Measurements from ENCODE around the gene KDM7A.
A peak's percentile ranks its signal among the peaks of the same experiment; 100 is the strongest.
"Not testable (repeated sequence)": the region's sequence is repeated elsewhere in the genome, so short reads cannot be mapped to it uniquely, and the experiment has no call there.

The KDM7A gene

DNA sequence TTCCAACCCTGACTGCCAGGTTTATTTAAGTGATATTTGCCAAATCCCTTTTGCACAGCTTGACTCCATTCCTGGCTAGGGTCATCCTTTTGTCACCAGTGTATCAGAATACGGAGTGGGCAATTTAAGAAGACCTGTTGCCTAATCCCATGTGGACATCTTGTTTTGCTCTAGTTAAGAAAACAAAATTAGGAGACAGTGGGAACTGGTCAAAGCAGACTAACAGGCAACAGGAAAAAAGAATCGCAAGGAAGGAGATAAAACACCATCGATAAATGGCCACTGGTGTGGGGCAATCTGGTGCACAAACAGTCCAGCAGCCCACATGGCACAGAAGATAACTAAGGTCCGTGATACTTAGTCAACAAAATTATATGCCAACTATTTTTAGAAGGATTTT lies 21.4 kb downstream of the KDM7A start:
- no peak for DNase-seq

DNA sequence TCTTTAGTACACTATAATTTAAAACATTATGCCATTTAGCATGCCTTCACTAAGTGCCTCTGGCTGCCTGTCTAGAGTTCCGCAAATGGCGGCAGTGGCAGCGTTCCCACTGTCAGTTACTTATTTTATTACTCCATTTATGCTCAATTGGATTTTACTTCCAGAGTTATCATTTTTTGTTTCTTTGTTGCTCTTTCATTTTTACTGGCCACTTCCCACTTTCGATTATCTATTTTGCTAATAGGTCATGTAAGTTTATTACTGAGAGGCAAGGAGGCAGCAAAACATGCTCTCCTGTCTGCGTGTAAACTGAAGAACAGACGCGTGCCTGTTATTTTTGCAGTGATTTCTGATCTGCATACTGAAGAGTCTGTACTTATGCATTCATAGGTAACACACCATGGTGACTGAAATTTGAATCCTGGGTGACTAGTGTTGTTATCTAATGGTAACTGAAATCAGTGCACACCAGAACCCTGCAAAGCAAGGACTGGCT lies 23.1 kb downstream of the KDM7A start:
- no peak for DNase-seq

DNA sequence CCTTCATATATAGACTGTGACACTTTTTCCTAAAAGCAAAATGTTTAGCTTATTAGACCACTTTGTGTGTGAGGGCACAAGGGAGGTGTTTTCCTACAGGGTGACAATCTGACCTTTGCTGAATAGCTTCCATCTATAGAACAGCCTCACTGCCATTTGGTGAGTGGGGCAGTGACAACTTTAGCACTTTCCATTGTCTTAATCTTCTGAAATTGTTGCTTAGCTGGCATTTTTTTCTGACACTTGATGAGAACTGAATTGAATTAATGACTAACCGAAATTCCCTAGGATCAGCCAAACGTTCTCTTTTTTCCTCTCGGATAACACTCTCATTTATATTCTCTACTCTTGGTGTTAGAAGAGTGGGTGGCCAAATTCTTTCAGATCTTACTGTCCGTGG lies 30.2 kb downstream of the KDM7A start:
- no peak for DNase-seq

- DNase-seq = no peak
Observed at GRCh38 chr7:140145709-140146108, 31.1 kb downstream of the KDM7A start.

DNA sequence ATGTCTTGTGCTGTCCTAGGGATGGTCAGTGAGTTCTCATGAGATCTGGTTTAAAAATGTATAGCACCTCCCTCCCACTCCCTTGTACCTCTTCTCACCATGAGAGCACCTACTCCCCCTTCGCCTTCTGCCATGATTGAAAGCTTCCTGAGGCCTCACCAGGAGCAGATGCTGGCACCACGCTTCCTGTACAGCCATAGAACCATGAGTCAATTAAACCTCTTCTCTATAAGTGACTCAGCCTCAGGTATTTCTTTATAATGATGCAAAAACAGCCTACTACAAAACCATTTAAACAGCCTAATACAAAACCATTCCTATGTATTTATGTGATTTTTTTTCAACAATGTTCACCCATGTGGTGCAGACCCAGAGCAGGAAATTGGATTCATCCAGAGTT lies 32.0 kb downstream of the KDM7A start:
- DNase-seq = no peak

DNA sequence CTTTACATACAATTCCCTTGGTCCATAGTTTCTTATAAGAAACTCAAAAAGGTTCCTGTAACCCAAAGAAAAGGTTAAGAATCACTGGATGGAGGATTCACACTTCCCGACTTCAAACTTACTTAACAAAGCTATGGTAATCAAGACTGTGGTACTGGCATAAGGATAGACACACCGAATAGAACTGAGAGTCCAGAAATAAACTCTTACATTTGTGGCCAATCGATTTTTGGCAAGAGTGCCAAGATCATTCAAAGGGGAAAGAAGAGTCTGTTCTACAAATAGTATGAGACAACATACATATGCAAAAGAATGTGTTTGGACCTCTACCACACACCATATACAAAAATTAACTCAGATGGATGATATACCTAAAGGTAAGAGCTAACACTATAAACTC lies 32.8 kb downstream of the KDM7A start:
- DNase-seq = no peak

GRCh38 chr7:140142031-140142430 lies 34.8 kb downstream of the KDM7A start:
- DNase-seq = no peak

DNA sequence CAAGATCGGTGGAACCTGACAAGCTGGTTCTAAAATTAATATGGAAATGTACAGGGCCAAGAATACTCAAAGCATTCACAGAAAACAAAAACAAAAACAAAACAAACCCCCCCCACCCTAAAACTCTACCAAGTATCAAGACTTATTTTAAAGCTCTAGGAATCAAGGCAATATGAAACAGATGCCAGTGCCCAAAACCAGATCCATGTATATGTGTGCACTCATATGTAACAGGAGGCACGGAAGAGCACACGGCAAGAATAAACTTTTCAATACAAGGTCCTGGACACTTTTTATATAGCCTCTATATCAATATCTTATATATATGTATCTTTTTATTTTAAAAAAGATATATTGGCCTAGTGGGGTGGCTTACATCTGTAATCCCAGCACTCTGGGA lies 35.5 kb downstream of the KDM7A start:
- DNase-seq = no peak

- no peak for DNase-seq
Observed at GRCh38 chr7:140137078-140137477, 39.7 kb downstream of the KDM7A start.

DNA sequence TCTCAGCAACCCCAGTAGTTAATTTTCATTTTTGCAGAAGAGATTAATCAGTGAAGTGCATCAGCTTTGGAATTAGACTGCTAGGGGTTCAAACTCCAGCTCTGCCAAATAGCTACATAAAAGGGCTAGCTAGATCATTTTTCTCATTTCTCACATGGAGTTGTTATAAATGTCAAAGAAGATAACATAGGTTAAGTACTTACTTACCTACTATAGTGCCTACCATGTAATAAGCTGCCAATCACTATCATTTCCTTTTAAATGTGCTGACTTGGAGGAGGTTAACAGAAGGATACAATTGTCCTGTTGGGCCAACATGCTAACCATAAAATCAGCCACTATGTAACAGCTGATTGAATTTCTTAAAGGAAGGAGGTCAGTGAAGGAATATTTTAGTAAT lies 40.7 kb downstream of the KDM7A start:
- DNase-seq = no peak

- no peak for DNase-seq
Observed at GRCh38 chr7:140134039-140134438, 42.7 kb downstream of the KDM7A start.

GRCh38 chr7:140127360-140128127 lies 49.2 kb downstream of the KDM7A start:
- no peak for DNase-seq

GRCh38 chr7:140126435-140127034 lies 50.2 kb downstream of the KDM7A start:
- DNase-seq = no peak

DNA sequence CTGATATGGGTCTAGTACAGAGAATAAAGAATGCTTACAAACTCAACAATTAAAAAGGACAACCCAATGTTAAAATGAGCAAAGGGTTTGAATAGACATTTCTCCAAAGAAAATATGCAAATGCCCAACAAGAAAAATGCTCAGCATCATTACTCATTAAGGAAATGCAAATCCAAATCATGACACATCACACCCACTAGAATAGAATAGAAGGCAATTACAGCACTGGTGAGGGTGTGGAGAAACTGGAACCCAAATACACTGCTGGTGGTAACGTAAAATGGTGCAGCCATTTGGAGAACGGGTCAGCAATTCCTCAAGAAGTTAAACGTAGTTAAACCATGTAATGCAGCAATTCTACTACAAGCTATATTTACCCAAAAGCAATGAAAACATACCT lies 53.8 kb downstream of the KDM7A start:
- peak; percentile 50 to 61 for DNase-seq

DNA sequence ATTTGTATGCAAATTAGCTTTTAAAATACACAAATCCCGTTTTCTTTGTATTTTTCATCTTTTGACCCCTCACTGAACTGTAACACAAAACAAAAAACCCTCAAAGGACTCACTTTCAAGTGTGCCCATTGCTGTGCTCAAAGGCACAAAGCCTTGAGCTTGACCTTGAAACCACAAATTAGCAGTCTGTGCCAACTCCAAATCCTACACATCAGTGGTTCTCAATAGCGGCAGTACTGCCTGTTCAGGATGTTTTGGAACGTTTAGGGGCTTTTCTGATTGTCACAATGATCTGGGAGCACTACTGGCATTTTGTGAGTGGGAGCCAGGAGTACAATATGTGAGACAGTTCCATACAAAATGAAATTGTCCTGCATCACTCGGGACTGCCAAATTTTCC lies 55.5 kb downstream of the KDM7A start:
- DNase-seq = no peak

DNA sequence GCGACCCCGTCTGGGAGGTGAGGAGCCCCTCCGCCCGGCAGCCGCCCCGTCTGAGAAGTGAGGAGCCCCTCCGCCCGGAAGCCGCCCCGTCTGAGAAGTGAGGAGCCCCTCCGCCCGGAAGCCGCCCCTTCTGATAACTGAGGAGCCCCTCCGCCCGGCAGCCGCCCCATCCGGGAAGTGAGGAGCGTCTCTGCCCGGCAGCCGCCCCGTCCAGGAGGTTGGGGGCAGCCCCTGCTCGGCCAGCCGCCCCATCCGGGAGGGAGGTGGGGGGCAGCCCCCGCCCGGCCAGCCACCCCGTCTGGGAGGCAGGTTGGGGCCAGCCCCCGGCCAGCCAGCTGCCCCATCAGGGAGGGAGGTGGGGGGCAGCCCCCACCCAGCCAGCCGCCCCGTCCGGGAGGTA lies 62.0 kb downstream of the KDM7A start:
- not testable (repeated sequence) for DNase-seq

GRCh38 chr7:140108777-140109176 lies 68.0 kb downstream of the KDM7A start:
- DNase-seq = not testable (repeated sequence)

GRCh38 chr7:140096459-140096858 lies 80.3 kb downstream of the KDM7A start:
- peak in 1 of 2 experiments; percentile 10 for DNase-seq

DNA sequence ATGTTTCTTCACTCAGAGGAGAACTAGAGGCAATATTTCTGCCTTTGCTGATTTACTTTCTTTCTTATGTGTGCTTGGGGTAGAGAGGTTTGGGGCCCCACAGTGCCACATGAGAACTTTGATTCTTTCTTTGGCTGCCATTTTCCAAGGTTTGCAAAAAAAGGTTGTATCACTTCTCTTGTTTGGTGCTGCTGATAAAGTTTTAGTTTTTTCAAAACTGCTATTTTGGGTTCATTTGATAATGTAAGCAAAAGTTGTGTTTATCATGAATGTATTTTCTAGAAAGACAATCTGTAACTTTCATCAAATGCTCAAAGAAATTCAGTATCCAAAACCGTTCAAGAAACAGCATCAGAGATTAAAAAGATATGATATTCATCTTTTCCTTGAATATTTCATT lies 83.4 kb downstream of the KDM7A start:
- no peak for DNase-seq

DNA sequence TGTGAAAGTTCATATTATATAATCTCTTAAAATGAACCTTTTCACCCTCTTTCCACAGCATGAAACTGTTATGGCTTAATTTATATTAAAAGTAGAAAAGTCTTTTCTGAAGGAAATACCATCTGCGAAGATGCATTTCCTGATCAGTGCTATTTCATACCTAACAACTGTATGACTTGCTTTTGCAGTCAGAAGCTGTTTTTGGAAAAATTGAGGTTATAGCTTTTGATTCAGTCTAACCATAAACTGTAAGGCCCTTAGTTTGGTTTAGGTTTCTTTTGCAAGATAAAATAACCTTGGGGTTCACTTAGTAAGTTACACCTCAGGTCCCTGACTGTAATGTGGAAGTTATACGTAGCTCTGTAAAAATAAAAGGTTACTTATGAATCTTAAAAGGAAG lies 91.3 kb downstream of the KDM7A start:
- no peak for DNase-seq

GRCh38 chr7:140084972-140085371 lies 91.8 kb downstream of the KDM7A start:
- no peak for DNase-seq

- no peak for DNase-seq
Observed at GRCh38 chr7:140084142-140084655, 92.6 kb downstream of the KDM7A start.

- no peak for DNase-seq
Observed at GRCh38 chr7:140082770-140083169, 94.0 kb downstream of the KDM7A start.

- no peak for DNase-seq
Observed at GRCh38 chr7:140081774-140082425, 94.9 kb downstream of the KDM7A start.

Measured in NCI-H526 (cell line).